Panc1 (cell line): ENCODE data around the gene RBBP5. TPM values are rescaled to one million over a fixed set of nuclear protein-coding genes. Genes with fewer than 3 reads are reported as not detected.

Experiments used
- ATAC-seq: fragments of 200-7000 bp; cut with Tn5 transposase; 2 replicates; pipeline ENCODE4 v1.9.1; 2020; ENCODE audit warnings: mild to moderate bottlenecking, moderate library complexity
- BruUV-seq: library from RNA; stranded (reverse); fragments of 400-500 nt; replicated peaks from 2 replicates; lab custom pipeline; 2021; lab: Mats Ljungman, UMichigan
- CTCF ChIA-PET: fragments of 300-600 bp; sonication (Branson Sonifier 250); formaldehyde crosslinking; loops from one replicate; lab custom pipeline; 2022; ENCODE audit warnings: antibody characterized with exemption; lab: Charles Lee
- POLR2A ChIA-PET: fragments of 300-600 bp; sonication (Branson Sonifier 250); formaldehyde crosslinking; loops from one replicate; lab custom pipeline; 2022; ENCODE audit warnings: antibody characterized with exemption; lab: Charles Lee
- DNase-seq: peaks from one replicate; pipeline ENCODE4 v3.0.0-alpha.2; 2010; ENCODE audit warnings: low read depth, low spot score
- H3K27ac ChIP-seq: 2 replicates; pipeline ENCODE4 v1.5.1; 2011; ENCODE audit warnings: mild to moderate bottlenecking, low read length, inconsistent platforms
- H3K27me3 ChIP-seq: fragments of 200-500 bp; sonication (Bioruptor generic); 2 replicates; pipeline ENCODE4 v1.6.0; 2014; ENCODE audit warnings: low read length, inconsistent platforms; ENCODE audit not compliant: control insufficient read depth, insufficient read depth
- H3K36me3 ChIP-seq: fragments of 200-500 bp; sonication (Bioruptor generic); 2 replicates; pipeline ENCODE4 v1.5.1; 2014; ENCODE audit warnings: inconsistent platforms, mild to moderate bottlenecking, low read length, moderate library complexity; ENCODE audit not compliant: control insufficient read depth, insufficient read depth
- H3K4me1 ChIP-seq: 2 replicates; pipeline ENCODE4 v1.5.1; 2011; ENCODE audit warnings: inconsistent platforms, mild to moderate bottlenecking, low read length, moderate library complexity; ENCODE audit not compliant: control insufficient read depth, insufficient read depth
- H3K4me3 ChIP-seq, 2 experiments: 2 replicates each; pipeline ENCODE4 v1.5.1; 2011 to 2012; ENCODE audit warnings: low read depth in 2 of 2, low read length in 2 of 2, mild to moderate bottlenecking in 2 of 2, inconsistent platforms in 1 of 2, moderate library complexity in 1 of 2
- H3K9me3 ChIP-seq: fragments of 200-500 bp; sonication (Bioruptor generic); 2 replicates; pipeline ENCODE4 v1.5.1; 2014; ENCODE audit warnings: low read depth, mild to moderate bottlenecking, inconsistent platforms, low read length, moderate library complexity; ENCODE audit not compliant: control insufficient read depth, insufficient read depth
- CTCF ChIP-seq: fragments of 450-650 bp; IDR thresholded peaks from 2 replicates; pipeline ENCODE4 v1.5.1; 2017; ENCODE audit warnings: mild to moderate bottlenecking
- POLR2AphosphoS5 ChIP-seq: IDR thresholded peaks from 2 replicates; pipeline ENCODE4 v1.6.1; 2012; ENCODE audit warnings: mild to moderate bottlenecking, low read depth, low read length, moderate library complexity
- REST ChIP-seq, 2 experiments: IDR thresholded peaks; 2 replicates each; pipeline ENCODE4 v1.6.1; 2011 to 2012; ENCODE audit warnings: low read depth in 2 of 2, control low read depth in 1 of 2, low read length in 1 of 2, mild to moderate bottlenecking in 1 of 2, moderate library complexity in 1 of 2; ENCODE audit not compliant: insufficient read depth in 1 of 2
- SIN3A ChIP-seq: IDR thresholded peaks from 2 replicates; pipeline ENCODE4 v1.6.1; 2012; ENCODE audit warnings: low read depth, mild to moderate bottlenecking, low read length, moderate library complexity, borderline replicate concordance; ENCODE audit not compliant: insufficient read depth
- TCF7L2 ChIP-seq: IDR thresholded peaks from 2 replicates; pipeline ENCODE4 v1.6.1; 2011; ENCODE audit warnings: mild to moderate bottlenecking, low read depth, low read length, inconsistent platforms
- in situ Hi-C: cut with HindIII; loops from 2 replicates; pipeline ENCODE4 v1.10.0; 2016; ENCODE audit warnings: low sequenced_read_pairs, low pct_unique_long_range_greater_than_20kb
- intact Hi-C: fragments of 100-400 bp; cut with micrococcal nuclease; formaldehyde crosslinking; loops from one replicate; pipeline ENCODE4 v1.10.0; 2022; ENCODE audit not compliant: unreplicated experiment
- total RNA-seq: library from RNA; stranded (reverse); gene quantifications from one replicate; pipeline ENCODE4 v1.2.1, GENCODE V29; 2021; ENCODE audit not compliant: unreplicated experiment

Gene RBBP5
- total RNA-seq, 1 experiment from 2014 or later, result 22.2 TPM

- ChIA-PET CTCF (no interaction called here), POLR2A (no interaction called here)
Measured at GRCh38 chr1:205133287-205133686, 11.5 kb upstream of the RBBP5 start.

GRCh38 chr1:205129447-205130029 is 7.8 kb upstream of the RBBP5 start:
- H3K4me1 ChIP-seq, result no peaks in the 10 kb centered on the region
- ChIA-PET CTCF (no interaction called here), POLR2A (no interaction called here)
- H3K4me3 ChIP-seq, result no peak overlapping the region
- intact Hi-C loops, result loop anchor here (10.0 kb wide), 1 partner anchor 125 kb away; no protein-coding TSS in a partner anchor
- no TSS peak for BruUV-seq
- H3K27me3 ChIP-seq, result no peaks in the 10 kb centered on the region
- no peak overlapping the region for H3K27ac ChIP-seq
- H3K9me3 ChIP-seq, result no peaks in the 10 kb centered on the region
- DNase-seq (no peak), ATAC-seq (no peak)
- H3K36me3 ChIP-seq, result no peaks in the 10 kb centered on the region
- no peak for TF ChIP-seq REST (IDR thresholded peaks at IDR 0.05; ENCODE audit: insufficient read depth in 1 of 2, low read depth in 2 of 2, low read length in 1 of 2)
- TF ChIP-seq CTCF, result no peak
- no peak for TF ChIP-seq SIN3A
- TF ChIP-seq POLR2AphosphoS5, result no peak
- no peak for TF ChIP-seq TCF7L2
- in situ Hi-C loops, result no loop called here

More at GRCh38 chr1:205133287-205133686, 11.5 kb upstream of the RBBP5 start:
- H3K36me3 ChIP-seq, result no peaks in the 10 kb centered on the region
- no peak for DNase-seq
- no peak overlapping the region for H3K27ac ChIP-seq
- no peak for TF ChIP-seq REST (IDR thresholded peaks at IDR 0.05; ENCODE audit: insufficient read depth in 1 of 2, low read depth in 2 of 2, low read length in 1 of 2)
- H3K9me3 ChIP-seq, result no peaks in the 10 kb centered on the region
- no peaks in the 10 kb centered on the region for H3K4me1 ChIP-seq
- H3K4me3 ChIP-seq, result no peak overlapping the region
- no TSS peak for BruUV-seq
- in situ Hi-C loops, result no loop called here
- intact Hi-C loops, result no loop called here
- no peaks in the 10 kb centered on the region for H3K27me3 ChIP-seq
- ATAC-seq, result no peak
